OCI-LY1 (cell line): ENCODE measurements around the gene NEB.

Experiments
- H2AFZ ChIP-seq: fragments of 200-600 bp; sonication (generic), shearing (Covaris generic); 2 replicates; pipeline ENCODE4 v1.6.0; 2014; ENCODE audit warnings: antibody characterized with exemption, mild to moderate bottlenecking, low read length
- H3F3A ChIP-seq: fragments of 200-600 bp; sonication (generic), shearing (Covaris generic); 2 replicates; pipeline ENCODE4 v1.6.0; 2014; ENCODE audit warnings: mild to moderate bottlenecking, antibody characterized with exemption, low read length, moderate library complexity; ENCODE audit not compliant: insufficient read depth
- H3K27ac ChIP-seq: fragments of 200-600 bp; sonication (generic); 2 replicates; pipeline ENCODE4 v1.5.1; 2014; ENCODE audit warnings: low read length, mixed run types, mild to moderate bottlenecking, low read depth; ENCODE audit not compliant: poor library complexity, severe bottlenecking
- H3K27me3 ChIP-seq: fragments of 200-600 bp; sonication (generic); 2 replicates; pipeline ENCODE4 v1.6.0; 2014; ENCODE audit warnings: antibody characterized with exemption, mild to moderate bottlenecking, low read length, moderate library complexity; ENCODE audit not compliant: insufficient read depth
- H3K36me3 ChIP-seq: fragments of 200-600 bp; sonication (generic); 2 replicates; pipeline ENCODE4 v1.6.1; 2014; ENCODE audit warnings: mild to moderate bottlenecking, antibody characterized with exemption, low read length, moderate library complexity, mixed read lengths; ENCODE audit not compliant: insufficient read depth
- H3K4me1 ChIP-seq: fragments of 200-600 bp; sonication (generic); 2 replicates; pipeline ENCODE4 v1.5.1; 2014; ENCODE audit warnings: mild to moderate bottlenecking, low read length, moderate library complexity; ENCODE audit not compliant: insufficient read depth, severe bottlenecking
- H3K4me2 ChIP-seq: fragments of 200-600 bp; sonication (generic), shearing (Covaris generic); 2 replicates; pipeline ENCODE4 v1.6.1; 2014; ENCODE audit warnings: low read length
- H3K4me3 ChIP-seq: fragments of 200-600 bp; sonication (generic); 2 replicates; pipeline ENCODE4 v1.5.1; 2014; ENCODE audit warnings: low read length, low read depth, mild to moderate bottlenecking, mixed read lengths; ENCODE audit not compliant: poor library complexity, severe bottlenecking
- H3K79me2 ChIP-seq: fragments of 200-600 bp; shearing (Covaris generic); 2 replicates; pipeline ENCODE4 v1.6.1; 2016; ENCODE audit warnings: mixed run types, low read length, mixed read lengths; ENCODE audit not compliant: insufficient read depth
- H3K9ac ChIP-seq: fragments of 200-600 bp; sonication (generic), shearing (Covaris generic); 2 replicates; pipeline ENCODE4 v1.6.1; 2014; ENCODE audit warnings: mild to moderate bottlenecking, low read length, mixed read lengths
- H3K9me2 ChIP-seq: fragments of 200-600 bp; sonication (generic), shearing (Covaris generic); 2 replicates; pipeline ENCODE4 v1.6.1; 2014; ENCODE audit warnings: low read depth, mild to moderate bottlenecking, low read length, mixed read lengths
- H3K9me3 ChIP-seq: fragments of 200-600 bp; shearing (Covaris generic); 2 replicates; pipeline ENCODE4 v1.6.1; 2014; ENCODE audit warnings: low read length, mixed read lengths
- H4K20me1 ChIP-seq: fragments of 200-600 bp; sonication (generic), shearing (Covaris generic); 2 replicates; pipeline ENCODE4 v1.6.0; 2016; ENCODE audit warnings: mild to moderate bottlenecking, low read length; ENCODE audit not compliant: insufficient read depth
- CTCF ChIP-seq: fragments of 200-600 bp; sonication (generic), shearing (Covaris generic); IDR thresholded peaks from 2 replicates; pipeline ENCODE4 v1.5.1; 2017; ENCODE audit warnings: mild to moderate bottlenecking, antibody characterized with exemption, low read length, moderate library complexity, mixed read lengths
- EZH2 ChIP-seq: fragments of 200-600 bp; sonication (generic), shearing (Covaris generic); IDR thresholded peaks from 2 replicates; pipeline ENCODE4 v1.8.0; 2017; ENCODE audit warnings: borderline replicate concordance, mixed run types, mild to moderate bottlenecking, antibody characterized with exemption, low read length, moderate library complexity, mixed read lengths

Gene NEB

GRCh38 chr2:151658081-151658480 is 76.2 kb downstream of the NEB start:
- Histone ChIP-seq H3K79me2 (no peaks in the 10 kb centered on the region), H3F3A (no peaks in the 10 kb centered on the region), H3K27me3 (no peaks in the 10 kb centered on the region), H2AFZ (no peak overlapping the region), H3K4me2 (no peak overlapping the region), H4K20me1 (no peaks in the 10 kb centered on the region), H3K4me3 (no peak overlapping the region), H3K9me3 (no peaks in the 10 kb centered on the region), H3K9me2 (no peaks in the 10 kb centered on the region), H3K27ac (no peak overlapping the region), H3K4me1 (no peaks in the 10 kb centered on the region), H3K9ac (no peak overlapping the region), H3K36me3 (no peaks in the 10 kb centered on the region)
- no peak for TF ChIP-seq EZH2
- TF ChIP-seq CTCF = no peak

DNA sequence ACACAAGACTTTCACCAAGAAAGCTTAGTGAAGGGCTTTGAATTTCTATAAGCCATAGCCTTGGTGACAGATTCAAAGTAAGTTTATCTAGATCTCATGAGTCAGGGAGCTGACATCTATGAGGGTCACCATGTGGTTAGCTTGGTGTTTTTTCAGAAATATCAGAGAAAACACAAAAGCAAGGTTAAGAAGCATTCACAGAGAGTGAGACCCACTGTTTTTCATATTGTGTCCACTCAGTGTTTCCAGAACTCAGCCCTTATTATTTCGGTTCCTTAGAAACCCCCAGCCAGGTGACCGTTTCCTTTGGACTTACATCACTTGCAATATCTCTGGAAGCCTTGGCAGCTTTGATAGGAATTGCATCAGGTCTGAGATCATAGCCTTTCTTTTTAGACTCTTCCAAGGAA is 76.6 kb downstream of the NEB start:
- H3K4me2 ChIP-seq = no peak overlapping the region
- no peaks in the 10 kb centered on the region for H3K36me3 ChIP-seq

DNA sequence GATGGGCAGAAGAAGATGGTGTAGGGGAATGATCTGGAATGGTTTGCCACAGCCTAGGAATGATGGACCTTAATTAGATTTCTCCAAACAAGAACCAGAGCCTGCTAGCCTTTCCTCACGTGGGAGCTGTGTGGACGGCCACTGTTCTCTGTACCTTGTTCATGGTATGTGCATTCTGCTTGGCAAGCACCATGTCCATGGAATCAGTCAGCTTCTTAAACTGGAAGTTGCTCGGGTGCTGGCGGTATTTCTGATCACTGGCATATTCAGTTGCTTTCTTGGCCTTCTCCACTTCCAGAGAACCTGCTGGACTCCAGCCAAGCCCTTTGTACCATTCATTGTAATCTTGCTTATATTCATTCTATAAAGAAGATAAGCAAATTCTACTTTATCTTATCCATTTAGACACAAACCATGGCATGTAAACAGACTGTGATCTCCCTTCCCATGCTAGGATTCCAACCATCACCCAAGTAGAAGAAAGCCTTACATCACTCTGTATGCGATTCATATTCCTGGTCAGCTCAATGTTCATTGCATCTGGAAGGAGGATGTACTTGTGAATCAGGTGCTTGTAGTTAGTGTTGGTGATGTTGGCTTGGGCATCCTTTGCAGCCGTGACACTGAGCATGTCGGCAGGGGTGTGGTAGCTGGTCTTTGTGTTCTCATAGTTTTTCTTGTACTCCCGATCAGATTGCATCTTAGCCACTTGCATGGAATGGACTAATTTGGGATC is 78.4 kb downstream of the NEB start:
- Histone ChIP-seq H2AFZ (no peak overlapping the region), H3F3A (no peaks in the 10 kb centered on the region), H4K20me1 (no peaks in the 10 kb centered on the region), H3K9ac (no peak overlapping the region), H3K9me3 (no peaks in the 10 kb centered on the region), H3K4me3 (no peak overlapping the region), H3K4me2 (no peak overlapping the region), H3K27me3 (no peaks in the 10 kb centered on the region), H3K27ac (no peak overlapping the region), H3K36me3 (no peaks in the 10 kb centered on the region), H3K9me2 (no peaks in the 10 kb centered on the region), H3K4me1 (no peaks in the 10 kb centered on the region), H3K79me2 (no peaks in the 10 kb centered on the region)
- TF ChIP-seq CTCF (no peak), EZH2 (no peak)

More for the DNA sequence above, 76.6 kb downstream of the NEB start:
- no peaks in the 10 kb centered on the region for H3F3A ChIP-seq
- TF ChIP-seq EZH2 (no peak), CTCF (no peak)
- H3K79me2 ChIP-seq = no peaks in the 10 kb centered on the region
- no peak overlapping the region for H3K27ac ChIP-seq
- H3K9ac ChIP-seq = no peak overlapping the region
- no peaks in the 10 kb centered on the region for H3K27me3 ChIP-seq
- H3K4me1 ChIP-seq = no peaks in the 10 kb centered on the region
- no peaks in the 10 kb centered on the region for H3K9me3 ChIP-seq
- H3K4me3 ChIP-seq = no peak overlapping the region
- H3K9me2 ChIP-seq = no peaks in the 10 kb centered on the region
- no peak overlapping the region for H2AFZ ChIP-seq
- H4K20me1 ChIP-seq = no peaks in the 10 kb centered on the region
